ENCODE results near the gene ZDHHC16. TPM values are rescaled to one million over a fixed set of nuclear protein-coding genes. Genes with fewer than 3 reads are reported as not detected.
A peak's percentile ranks its signal among the peaks of the same experiment; 100 is the strongest.

ZDHHC16 gene
- total RNA-seq, 2 donors from 2014 or later, result 30.8 to 42.4 TPM

DNA sequence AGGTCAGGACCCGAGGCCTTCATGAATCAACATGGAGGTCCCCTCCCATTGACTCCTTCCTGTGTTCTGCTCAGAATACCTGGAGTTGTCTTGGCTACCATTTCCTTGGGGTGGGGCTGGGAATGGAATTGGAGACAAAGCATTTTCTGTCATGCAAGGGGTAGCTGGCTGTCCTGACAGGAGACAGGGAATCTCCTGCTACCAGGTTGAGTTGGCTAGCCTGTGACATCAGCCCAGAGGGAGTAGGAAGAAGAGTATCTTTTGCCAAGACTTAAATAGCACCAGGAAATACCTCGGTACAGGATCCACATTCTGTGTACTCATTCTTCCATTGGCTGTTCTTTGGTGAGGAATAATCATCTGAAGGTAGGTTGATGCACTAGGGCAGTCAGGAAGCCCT, 4.9 kb downstream of the ZDHHC16 start:
- Histone ChIP-seq H3K27me3 (replicated peaks; ENCODE audit: insufficient read depth) (no peaks in the 10 kb centered on the region), H3K4me1 (replicated peaks) (peaks cover 8% of the 10 kb centered on the region), H3K36me3 (peaks cover 0 to 7% of the 10 kb centered on the region in 2 donors), H3K4me3 (no peak overlapping the region), H3K9me3 (no peaks in the 10 kb centered on the region), H3K27ac (no peak overlapping the region)
- no peak for DNase-seq (ENCODE audit: low spot score)
- intact Hi-C loops (cut with DNase I), result no loop called here
- 51% methylated on average over 2 of the region's 2 CpGs for WGBS
- TF ChIP-seq CTCF (IDR thresholded peaks at IDR 0.05) (no peak), POLR2A (IDR thresholded peaks at IDR 0.05) (no peak), POLR2AphosphoS5 (IDR thresholded peaks at IDR 0.05) (no peak)

GRCh38 chr10:97451605-97452004, 5.6 kb downstream of the ZDHHC16 start:
- 94% methylated on average over 17 of the region's 17 CpGs for WGBS

DNA sequence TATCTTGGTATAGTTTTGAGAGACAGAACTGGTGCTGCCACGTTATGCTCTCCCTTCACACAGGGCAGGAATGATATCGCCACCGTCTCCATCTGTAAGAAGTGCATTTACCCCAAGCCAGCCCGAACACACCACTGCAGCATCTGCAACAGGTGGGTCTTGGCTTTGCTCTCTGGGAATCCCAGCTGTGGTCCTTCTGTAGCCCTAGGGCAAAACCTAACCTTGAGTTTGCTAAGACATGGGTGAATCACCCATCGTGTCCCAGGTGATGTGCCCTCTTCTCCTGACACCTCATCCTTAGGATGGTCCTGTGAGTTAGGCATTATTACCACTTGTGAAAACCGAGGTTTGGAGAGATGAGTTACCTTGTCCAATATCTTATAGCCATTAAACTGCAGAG, 6.4 kb downstream of the ZDHHC16 start:
- no peak overlapping the region for H3K27ac ChIP-seq
- DNase-seq (ENCODE audit: low spot score), result no peak

More at GRCh38 chr10:97451605-97452004, 5.6 kb downstream of the ZDHHC16 start:
- no peak overlapping the region for H3K27ac ChIP-seq
- no peak for DNase-seq (ENCODE audit: low spot score)
- H3K27me3 ChIP-seq (replicated peaks; ENCODE audit: insufficient read depth), result no peaks in the 10 kb centered on the region
- H3K4me1 ChIP-seq (replicated peaks), result peaks cover 7% of the 10 kb centered on the region
- H3K9me3 ChIP-seq, result no peaks in the 10 kb centered on the region
- peaks cover 0 to 7% of the 10 kb centered on the region in 2 donors for H3K36me3 ChIP-seq
- no peak overlapping the region for H3K4me3 ChIP-seq
- TF ChIP-seq CTCF (IDR thresholded peaks at IDR 0.05), result no peak
- no peak for TF ChIP-seq POLR2AphosphoS5 (IDR thresholded peaks at IDR 0.05)
- TF ChIP-seq POLR2A (IDR thresholded peaks at IDR 0.05), result no peak
- intact Hi-C loops (cut with DNase I), result no loop called here

GRCh38 chr10:97454330-97455036, 8.5 kb downstream of the ZDHHC16 start:
- WGBS, result 37% methylated on average over 3 of the region's 3 CpGs
- DNase-seq (ENCODE audit: low spot score), result peak; percentile 70
- H3K27ac ChIP-seq, result peak overlapping the region in 1 of 2 donors; percentile 13
- TF ChIP-seq POLR2AphosphoS5 (IDR thresholded peaks at IDR 0.05) (peak; percentile 41), CTCF (IDR thresholded peaks at IDR 0.05) (no peak)
- H3K36me3 ChIP-seq, result peaks cover 14 to 18% of the 10 kb centered on the region in 2 donors
- H3K4me3 ChIP-seq, result no peak overlapping the region
- H3K27me3 ChIP-seq (replicated peaks; ENCODE audit: insufficient read depth), result no peaks in the 10 kb centered on the region
- H3K4me1 ChIP-seq (replicated peaks), result no peaks in the 10 kb centered on the region
- H3K9me3 ChIP-seq, result no peaks in the 10 kb centered on the region
- intact Hi-C loops (cut with DNase I), result no loop called here

More for the DNA sequence above, 6.4 kb downstream of the ZDHHC16 start:
- 89% methylated on average over 6 of the region's 6 CpGs for WGBS
- Histone ChIP-seq H3K9me3 (no peaks in the 10 kb centered on the region), H3K4me1 (replicated peaks) (no peaks in the 10 kb centered on the region), H3K27me3 (replicated peaks; ENCODE audit: insufficient read depth) (no peaks in the 10 kb centered on the region), H3K4me3 (no peak overlapping the region), H3K36me3 (peaks cover 0 to 7% of the 10 kb centered on the region in 2 donors)
- TF ChIP-seq POLR2AphosphoS5 (IDR thresholded peaks at IDR 0.05), result no peak
- TF ChIP-seq POLR2A (IDR thresholded peaks at IDR 0.05), result no peak
- no peak for TF ChIP-seq CTCF (IDR thresholded peaks at IDR 0.05)
- intact Hi-C loops (cut with DNase I), result no loop called here
